Measurements from ENCODE around the gene SDK2. TPM values are rescaled to one million over a fixed set of nuclear protein-coding genes. Genes with fewer than 3 reads are reported as not detected.

The SDK2 gene
- total and polyA plus RNA-seq, 2 of the 8 experiments (the other 6 are each of a cell fraction or from before 2014, with no cell fraction given), result 3.9 to 4.1 TPM

DNA sequence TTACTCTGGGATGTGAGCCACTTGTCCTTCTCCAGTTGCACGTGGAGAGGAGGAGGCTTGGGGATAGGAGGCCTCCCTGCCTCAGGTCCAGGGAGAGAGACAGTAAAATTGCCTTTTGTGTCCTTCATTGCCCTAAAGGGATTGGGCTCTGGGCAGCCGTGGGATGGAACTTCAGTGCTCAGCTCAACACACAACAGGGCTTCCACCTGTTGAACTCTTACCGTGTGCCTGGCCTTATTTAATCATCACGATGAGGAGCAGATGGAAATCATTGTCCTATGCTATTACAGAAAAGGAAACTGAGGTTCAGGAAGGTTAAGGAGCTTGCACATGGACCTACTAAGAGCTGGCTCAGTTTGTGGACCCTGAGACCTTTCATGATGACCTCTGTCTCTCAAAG, 240.0 kb downstream of the SDK2 start:
- H3K14ac ChIP-seq (ENCODE audit: insufficient read length), result no peak overlapping the region
- TF ChIP-seq SRF (IDR thresholded peaks at IDR 0.05; ENCODE audit: low read depth, low read length) (no peak), HDAC2 (IDR thresholded peaks at IDR 0.05; ENCODE audit: borderline replicate concordance in 1 of 2, low read depth in 2 of 2, low read length in 2 of 2) (no peak), NRF1 (IDR thresholded peaks at IDR 0.05; ENCODE audit: low read depth, low read length) (no peak), JUN (IDR thresholded peaks at IDR 0.05; ENCODE audit: low read depth, low read length) (no peak), TAF7 (optimal IDR thresholded peaks at IDR 0.05; ENCODE audit: borderline replicate concordance, low read depth, low read length) (no peak), SP2 (IDR thresholded peaks at IDR 0.05; ENCODE audit: low read length) (no peak), YY1 (IDR thresholded peaks at IDR 0.05; ENCODE audit: low read depth, low read length) (no peak), RFX5 (IDR thresholded peaks at IDR 0.05; ENCODE audit: borderline replicate concordance, low read depth, low read length) (no peak), GABPA (IDR thresholded peaks at IDR 0.05; ENCODE audit: borderline replicate concordance, insufficient read depth, low read length) (no peak), JUND (IDR thresholded peaks at IDR 0.05; ENCODE audit: low read length) (no peak), POLR2A (IDR thresholded peaks at IDR 0.05; ENCODE audit: control extremely low read depth in 1 of 2, low read depth in 2 of 2, low read length in 2 of 2) (no peak), ZNF274 (IDR thresholded peaks at IDR 0.05; ENCODE audit: borderline replicate concordance, extremely low read depth, low read length) (no peak), MAFK (IDR thresholded peaks at IDR 0.05; ENCODE audit: low read depth, low read length) (no peak), TCF12 (IDR thresholded peaks at IDR 0.05; ENCODE audit: low read depth, low read length) (no peak), KDM1A (IDR thresholded peaks at IDR 0.05; ENCODE audit: borderline replicate concordance, low read length) (no peak)

More for the DNA sequence above, 240.0 kb downstream of the SDK2 start:
- ChIA-PET POLR2A (ENCODE audit: partially characterized antibody) (no interaction called here), CTCF (ENCODE audit: partially characterized antibody) (interaction anchor here (1.4 kb wide), 1 partner anchor 25 kb away, joined by 5 read pairs; no protein-coding TSS in a partner anchor)
- Histone ChIP-seq H2BK120ac (replicated peaks; ENCODE audit: low read depth, low read length) (no peak overlapping the region), H3K18ac (ENCODE audit: extremely low read depth, low read length) (no peak overlapping the region), H2BK15ac (ENCODE audit: low read length) (no peak overlapping the region), H3K56ac (replicated peaks; ENCODE audit: insufficient read length, low read depth, low read length) (no peak overlapping the region), H3K23ac (ENCODE audit: insufficient read length) (no peak overlapping the region), H2BK20ac (ENCODE audit: low read length) (no peak overlapping the region), H4K91ac (replicated peaks; ENCODE audit: insufficient read length, low read length) (no peak overlapping the region), H2AK5ac (ENCODE audit: low read depth, low read length) (no peak overlapping the region), H3K4me2 (ENCODE audit: insufficient read depth in 1 of 2, low read depth in 2 of 2, low read length in 2 of 2) (no peak overlapping the region), H2BK12ac (ENCODE audit: low read depth, low read length) (no peak overlapping the region), H4K5ac (ENCODE audit: insufficient read length, low read depth, low read length) (no peak overlapping the region), H3K79me2 (ENCODE audit: control insufficient read depth in 1 of 2, insufficient read depth in 2 of 2, low read length in 2 of 2) (no peaks in the 10 kb centered on the region), H2BK5ac (ENCODE audit: low read depth, low read length) (no peak overlapping the region), H4K20me1 (replicated peaks in 1 of 2; ENCODE audit: control insufficient read depth in 1 of 2, insufficient read depth in 2 of 2, low read length in 2 of 2) (no peaks in the 10 kb centered on the region), H3K4me1 (replicated peaks in 1 of 4; ENCODE audit: control insufficient read depth in 3 of 4, insufficient read depth in 4 of 4, low read length in 3 of 4) (no peaks in the 10 kb centered on the region; a peak in 2 of 7 replicates), H3K4ac (replicated peaks; ENCODE audit: insufficient read length, low read depth, low read length) (no peak overlapping the region), H4K8ac (ENCODE audit: extremely low read depth, insufficient read depth, low read length) (no peak overlapping the region), H3K9ac (replicated peaks in 1 of 4; ENCODE audit: extremely low read depth in 1 of 4, low read depth in 3 of 4, low read length in 3 of 4) (no peak overlapping the region), H3K27me3 (replicated peaks in 1 of 4; ENCODE audit: control insufficient read depth in 3 of 4, extremely low read depth in 1 of 4, insufficient read depth in 3 of 4, low read length in 3 of 4) (no peaks in the 10 kb centered on the region), H3K36me3 (ENCODE audit: control insufficient read depth in 2 of 4, insufficient read depth in 4 of 4, low read length in 3 of 4) (peaks cover 0 to 3% (median 1%) of the 10 kb centered on the region in 4 experiments; a peak in 2 of 8 replicates), H3K23me2 (ENCODE audit: low read depth, low read length) (no peaks in the 10 kb centered on the region; the same call in 1 of the 2 replicates), H2AFZ (ENCODE audit: low read length) (no peak overlapping the region), H3K4me3 (ENCODE audit: extremely low read depth in 1 of 4, insufficient read depth in 2 of 4, low read depth in 3 of 4, low read length in 4 of 4) (no peak overlapping the region), H3K79me1 (ENCODE audit: low read depth, low read length) (no peaks in the 10 kb centered on the region), H3K9me3 (ENCODE audit: insufficient read depth in 2 of 2, low read depth in 1 of 2, low read length in 1 of 2) (no peaks in the 10 kb centered on the region), H3K27ac (ENCODE audit: low read depth, low read length) (no peak overlapping the region)
- FAIRE-seq, result no peak
- no peak for DNase-seq (ENCODE audit: low read depth in 1 of 2, low spot score in 2 of 2)
- WGBS, 2 experiments (ENCODE audit: extremely low coverage in 1 of 2, insufficient coverage in 1 of 2, insufficient read length in 1 of 2, insufficient replicate concordance in 2 of 2, low coverage in 1 of 2, low lambda C conversion rate in 2 of 2, missing lambda C conversion rate in 1 of 2), result 88% methylated on average over 4 of the region's 4 CpGs; no CpG with 5 or more reads in 1 of the 2 experiments
